GM12878 (cell line): Measurements from ENCODE around the gene DENND1C. TPM values are rescaled to one million over a fixed set of nuclear protein-coding genes. Genes with fewer than 3 reads are reported as not detected.
A peak's percentile ranks its signal among the peaks of the same experiment; 100 is the strongest.

ENCODE experiments used
- ATF3 ChIP-seq: IDR thresholded peaks from 2 replicates; pipeline ENCODE4 v1.6.1; 2011; ENCODE audit warnings: low read depth, mild to moderate bottlenecking, low read length, moderate library complexity, borderline replicate concordance; ENCODE audit errors: extremely low read depth
- CBFB ChIP-seq: IDR thresholded peaks from 2 replicates; pipeline ENCODE4 v1.6.1; 2016; ENCODE audit warnings: antibody characterized with exemption, low read depth
- E2F4 ChIP-seq: IDR thresholded peaks from 2 replicates; pipeline ENCODE4 v1.6.1; 2012; ENCODE audit warnings: low read depth, low read length, improper control_type of control experiment
- FOXK2 ChIP-seq: fragments of 450-650 bp; IDR thresholded peaks from 2 replicates; pipeline ENCODE4 v1.6.1; 2017; ENCODE audit warnings: mild to moderate bottlenecking, moderate library complexity
- HCFC1 ChIP-seq: fragments of 150-350 bp; IDR thresholded peaks from 2 replicates; pipeline ENCODE4 v1.6.1; 2014; ENCODE audit warnings: low read length
- KLF5 ChIP-seq: fragments of 450-650 bp; IDR thresholded peaks from 2 replicates; pipeline ENCODE4 v1.6.1; 2014; ENCODE audit warnings: mild to moderate bottlenecking; ENCODE audit not compliant: partially characterized antibody
- PBX3 ChIP-seq: IDR thresholded peaks from 2 replicates; pipeline ENCODE4 v1.6.1; 2011; ENCODE audit warnings: mild to moderate bottlenecking, low read depth, low read length, moderate library complexity; ENCODE audit not compliant: insufficient replicate concordance
- POLR2A ChIP-seq: IDR thresholded peaks from 2 replicates; pipeline ENCODE4 v1.6.1; 2011; ENCODE audit warnings: low read depth, mild to moderate bottlenecking, low read length
- POLR2AphosphoS2 ChIP-seq: IDR thresholded peaks from 2 replicates; pipeline ENCODE4 v1.6.1; 2011; ENCODE audit warnings: low read depth, mild to moderate bottlenecking, low read length, improper control_type of control experiment, moderate library complexity
- RUNX3 ChIP-seq: IDR thresholded peaks from 2 replicates; pipeline ENCODE4 v1.6.1; 2012; ENCODE audit warnings: low read length, inconsistent platforms
- SMARCA5 ChIP-seq: fragments of 450-650 bp; IDR thresholded peaks from 2 replicates; pipeline ENCODE4 v1.6.1; 2017; ENCODE audit warnings: mild to moderate bottlenecking
- SMC3 ChIP-seq: IDR thresholded peaks from 2 replicates; pipeline ENCODE4 v1.6.1; 2011; ENCODE audit warnings: low read length, improper control_type of control experiment, borderline replicate concordance
- SREBF2 ChIP-seq: IDR thresholded peaks from 2 replicates; pipeline ENCODE4 v1.6.1; 2012; ENCODE audit warnings: mild to moderate bottlenecking, low read length
- SUZ12 ChIP-seq: fragments of 200-600 bp; sonication (generic); IDR thresholded peaks from one replicate; pipeline ENCODE4 v1.6.1; 2018; ENCODE audit warnings: antibody characterized with exemption, mild to moderate bottlenecking; ENCODE audit not compliant: unreplicated experiment
- TARDBP ChIP-seq: IDR thresholded peaks from 2 replicates; pipeline ENCODE4 v1.6.1; 2016; ENCODE audit warnings: borderline replicate concordance
- TCF3 ChIP-seq: IDR thresholded peaks from 2 replicates; pipeline ENCODE4 v1.6.1; 2012; ENCODE audit warnings: low read depth, mild to moderate bottlenecking, low read length, borderline replicate concordance; ENCODE audit not compliant: insufficient read depth
- USF1 ChIP-seq: IDR thresholded peaks from 2 replicates; pipeline ENCODE4 v1.6.1; 2011; ENCODE audit warnings: borderline replicate concordance, low read depth, mild to moderate bottlenecking, moderate library complexity, mixed read lengths, low read length; ENCODE audit not compliant: insufficient read depth; ENCODE audit errors: extremely low read length
- ZBTB33 ChIP-seq: fragments of 450-650 bp; IDR thresholded peaks from 2 replicates; pipeline ENCODE4 v1.6.1; 2017; ENCODE audit warnings: mild to moderate bottlenecking
- ZNF592 ChIP-seq: fragments of 450-650 bp; IDR thresholded peaks from 2 replicates; pipeline ENCODE4 v1.6.1; 2017; ENCODE audit warnings: mild to moderate bottlenecking, moderate library complexity
- polyA plus RNA-seq, 11 experiments: library from polyadenylated mRNA; depleted of rRNA in 4 of 11; unstranded in 6 of 11; stranded (reverse) in 5 of 11; fragments of >200 nt; fragmentation: Nextera tagmentation in 4 of 11; fragmentation: Illumina TruSeq in 1 of 11; extraction: Ambion mirVana in 4 of 11; extraction: Trizol in 1 of 11; gene quantifications; 1 replicate in 1 of 11; 2 replicates in 10 of 11; pipeline versions ENCODE4 v1.2.1 to v1.2.3, GENCODE V29; 2011 to 2016; ENCODE audit warnings: inconsistent platforms in 2 of 11, missing spikeins in 2 of 11, low read depth in 1 of 11
- total RNA-seq, 4 experiments: library from RNA; depleted of rRNA in 3 of 4; stranded (reverse); fragments of >200 nt in 3 of 4; fragmentation: Illumina TruSeq in 1 of 4; extraction: Trizol in 1 of 4; gene quantifications; 2 replicates each; pipeline versions ENCODE4 v1.2.1 to v1.2.3, GENCODE V29; 2013 to 2021

Gene DENND1C
- total and polyA plus RNA-seq, 10 of the 15 experiments (the other 5 are each of a cell fraction or from before 2014, with no cell fraction given): 2.4 to 54.3 (median 32.7) TPM

- TF ChIP-seq ZNF592 (no peak; the same call in 1 of the 2 replicates), FOXK2 (no peak), PBX3 (peak; percentile 9), ATF3 (no peak), SUZ12 (no peak), POLR2AphosphoS2 (peak; percentile 99), POLR2A (peak; percentile 98), USF1 (no peak), E2F4 (no peak), TARDBP (no peak), KLF5 (peak; percentile 80), SREBF2 (no peak), ZBTB33 (no peak), CBFB (peak; percentile 85), RUNX3 (peak; percentile 70), HCFC1 (no peak), SMC3 (peak; percentile 13; the same call in 1 of the 2 replicates), SMARCA5 (peak; percentile 95; the same call in 1 of the 2 replicates), TCF3 (peak; percentile 97)
These were observed 49.0 kb upstream of the DENND1C start, which contains the start of gene TNFSF9 (continued) for GRCh38 chr19:6530386-6531162.
